ENCODE data around the gene GATA2.

The GATA2 gene

GRCh38 chr3:128539376-128539775 is 46.4 kb upstream of the GATA2 start:
- TF ChIP-seq CSDC2 (CRISPR knock-in tag; IDR thresholded peaks at IDR 0.05) (no peak), PPARA (CRISPR knock-in tag; IDR thresholded peaks at IDR 0.05; ENCODE audit: borderline replicate concordance) (no peak), GLIS3 (CRISPR knock-in tag; IDR thresholded peaks at IDR 0.05) (no peak), RARB (CRISPR knock-in tag; IDR thresholded peaks at IDR 0.05) (no peak), ISL1 (CRISPR knock-in tag; IDR thresholded peaks at IDR 0.05) (no peak), ZNF8 (CRISPR knock-in tag; IDR thresholded peaks at IDR 0.05) (no peak), TSHZ2 (CRISPR knock-in tag; IDR thresholded peaks at IDR 0.05) (no peak), BACH2 (CRISPR knock-in tag; IDR thresholded peaks at IDR 0.05; ENCODE audit: borderline replicate concordance) (no peak), OSR1 (CRISPR knock-in tag; IDR thresholded peaks at IDR 0.05) (no peak), ZNF565 (CRISPR knock-in tag; conservative IDR thresholded peaks at IDR 0.05; ENCODE audit: low read depth) (no peak)
- ATAC-seq, result no peak

- no peak for ATAC-seq
- TF ChIP-seq ZC3H10 (CRISPR knock-in tag; IDR thresholded peaks at IDR 0.05) (no peak), POU6F1 (CRISPR knock-in tag; IDR thresholded peaks at IDR 0.05; ENCODE audit: borderline replicate concordance, low read depth) (no peak), OSR1 (CRISPR knock-in tag; IDR thresholded peaks at IDR 0.05) (no peak), CSDC2 (CRISPR knock-in tag; IDR thresholded peaks at IDR 0.05) (no peak), CSRNP3 (CRISPR knock-in tag; IDR thresholded peaks at IDR 0.05) (no peak), ZNF70 (CRISPR knock-in tag; IDR thresholded peaks at IDR 0.05) (no peak), ARNTL (CRISPR knock-in tag; IDR thresholded peaks at IDR 0.05; ENCODE audit: borderline replicate concordance, low read depth) (no peak), ISL1 (CRISPR knock-in tag; IDR thresholded peaks at IDR 0.05) (no peak), TCF4 (CRISPR knock-in tag; IDR thresholded peaks at IDR 0.05; ENCODE audit: borderline replicate concordance) (no peak), CREB5 (CRISPR knock-in tag; IDR thresholded peaks at IDR 0.05; ENCODE audit: low read depth) (no peak), RARB (CRISPR knock-in tag; IDR thresholded peaks at IDR 0.05) (no peak), ZNF8 (CRISPR knock-in tag; IDR thresholded peaks at IDR 0.05) (no peak), TSHZ2 (CRISPR knock-in tag; IDR thresholded peaks at IDR 0.05) (no peak), GLIS3 (CRISPR knock-in tag; IDR thresholded peaks at IDR 0.05) (no peak), ESRRG (CRISPR knock-in tag; IDR thresholded peaks at IDR 0.05) (no peak), SNAI2 (CRISPR knock-in tag; IDR thresholded peaks at IDR 0.05) (no peak), ZFP3 (CRISPR knock-in tag; IDR thresholded peaks at IDR 0.05) (no peak), ZNF565 (CRISPR knock-in tag; conservative IDR thresholded peaks at IDR 0.05; ENCODE audit: low read depth) (no peak), TOX (CRISPR knock-in tag; IDR thresholded peaks at IDR 0.05; ENCODE audit: borderline replicate concordance) (no peak), BACH2 (CRISPR knock-in tag; IDR thresholded peaks at IDR 0.05; ENCODE audit: borderline replicate concordance) (no peak)
These were observed 44.2 kb upstream of the GATA2 start for GRCh38 chr3:128537091-128537703.

Data from SK-N-SH treated with all-trans-retinoic acid at 6 μM for 48 hours (cell line).